GM21367 (cell line): Measurements from ENCODE around the gene GPN2.

Experiments used
- ATAC-seq: cut with Tn5 transposase; IDR thresholded peaks from one replicate; pipeline ENCODE4 v1.9.1; 2021; ENCODE audit not compliant: unreplicated experiment

Gene GPN2

GRCh38 chr1:26833432-26834405 is 56.4 kb downstream of the GPN2 start:
- ATAC-seq: peak; percentile 70

- ATAC-seq: no peak
Measured at GRCh38 chr1:26832249-26832960, 57.7 kb downstream of the GPN2 start.

GRCh38 chr1:26831546-26832248 is 58.4 kb downstream of the GPN2 start:
- no peak for ATAC-seq

GRCh38 chr1:26831059-26831458 is 59.0 kb downstream of the GPN2 start:
- no peak for ATAC-seq

GRCh38 chr1:26829184-26829911 is 60.7 kb downstream of the GPN2 start:
- ATAC-seq: no peak

GRCh38 chr1:26828411-26828991 is 61.6 kb downstream of the GPN2 start:
- ATAC-seq: no peak

- ATAC-seq: no peak
Measured at GRCh38 chr1:26827663-26828062, 62.4 kb downstream of the GPN2 start.

GRCh38 chr1:26827106-26827604 is 62.9 kb downstream of the GPN2 start:
- no peak for ATAC-seq

GRCh38 chr1:26826261-26827105 is 63.6 kb downstream of the GPN2 start, which contains the start of gene ZDHHC18:
ZDHHC18 (plus strand) TSS chr1:26826688; CDS start chr1:26826805, 117 bp downstream.
- peak; percentile 65 for ATAC-seq
